Measurements from ENCODE around the gene PIP4K2A. TPM values are rescaled to one million over a fixed set of nuclear protein-coding genes. Genes with fewer than 3 reads are reported as not detected.
"Not testable (repeated sequence)": the region's sequence is repeated elsewhere in the genome, so short reads cannot be mapped to it uniquely, and the experiment has no call there.

The PIP4K2A gene
- total RNA-seq, 1 donor from 2014 or later: 17.9 TPM

DNA sequence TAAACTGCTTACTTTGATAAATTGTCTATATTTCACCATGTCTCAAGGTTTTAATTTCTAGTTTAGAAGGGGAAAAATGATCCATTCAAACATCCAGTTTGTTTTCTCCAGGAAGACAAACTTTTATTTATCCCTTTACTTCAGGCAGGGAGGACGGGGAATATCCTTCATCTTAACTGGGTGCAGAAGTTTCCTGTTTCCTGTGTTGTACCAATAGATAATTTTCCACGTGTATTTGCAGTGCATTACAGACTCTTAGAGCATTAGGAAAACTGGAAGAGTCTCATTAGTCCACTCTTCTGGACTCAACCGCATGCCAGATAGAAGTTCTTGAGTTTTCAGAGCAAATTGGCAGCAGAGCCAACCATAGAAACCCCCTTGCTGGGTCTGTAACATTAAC lies 39.4 kb upstream of the PIP4K2A start:
- H3K27me3 ChIP-seq (ENCODE audit: control insufficient read depth, insufficient read depth, low read length): no peaks in the 10 kb centered on the region
- FAIRE-seq: no peak

DNA sequence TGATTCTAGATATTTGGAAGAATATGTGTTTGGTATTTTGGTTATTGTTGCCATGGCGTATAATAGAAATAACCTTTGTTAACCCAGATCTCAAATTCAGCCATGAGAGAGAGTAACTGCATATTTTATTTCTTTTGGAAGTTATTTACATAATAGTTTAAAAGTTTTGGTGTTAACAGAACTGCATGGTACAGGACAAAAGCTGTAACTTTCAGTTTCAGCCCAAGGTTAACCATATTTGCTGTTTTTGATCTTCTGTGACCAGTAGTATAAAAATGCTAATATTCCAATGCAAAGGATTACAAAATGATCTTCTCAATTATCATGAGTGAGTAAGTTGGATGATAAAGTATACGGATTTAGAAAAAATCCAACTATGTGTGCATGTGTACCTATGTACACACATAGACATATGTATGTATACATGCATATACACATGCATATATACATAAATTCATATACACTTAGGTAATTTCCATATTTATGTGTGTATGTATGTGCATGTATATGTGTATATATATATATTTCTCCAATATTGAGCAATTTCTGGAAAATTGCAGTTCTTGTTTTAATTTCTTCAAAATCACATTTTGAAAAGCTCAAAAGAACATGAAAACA lies 38.0 kb upstream of the PIP4K2A start:
- no peak for FAIRE-seq
- Histone ChIP-seq H3K36me3 (ENCODE audit: control insufficient read depth, insufficient read depth, low read length) (no peaks in the 10 kb centered on the region), H3K27me3 (ENCODE audit: control insufficient read depth, insufficient read depth, low read length) (no peaks in the 10 kb centered on the region), H3K4me3 (ENCODE audit: low read depth, low read length) (no peak overlapping the region)
- TF ChIP-seq CTCF (IDR thresholded peaks at IDR 0.05; ENCODE audit: insufficient read depth, low read length, severe bottlenecking): no peak
- no peak for DNase-seq (ENCODE audit: low read depth)

More for the DNA sequence above, 39.4 kb upstream of the PIP4K2A start:
- no peaks in the 10 kb centered on the region for H3K36me3 ChIP-seq (ENCODE audit: control insufficient read depth, insufficient read depth, low read length)
- no peak for TF ChIP-seq CTCF (IDR thresholded peaks at IDR 0.05; ENCODE audit: insufficient read depth, low read length, severe bottlenecking)
- DNase-seq (ENCODE audit: low read depth): no peak
- no peak overlapping the region for H3K4me3 ChIP-seq (ENCODE audit: low read depth, low read length)

DNA sequence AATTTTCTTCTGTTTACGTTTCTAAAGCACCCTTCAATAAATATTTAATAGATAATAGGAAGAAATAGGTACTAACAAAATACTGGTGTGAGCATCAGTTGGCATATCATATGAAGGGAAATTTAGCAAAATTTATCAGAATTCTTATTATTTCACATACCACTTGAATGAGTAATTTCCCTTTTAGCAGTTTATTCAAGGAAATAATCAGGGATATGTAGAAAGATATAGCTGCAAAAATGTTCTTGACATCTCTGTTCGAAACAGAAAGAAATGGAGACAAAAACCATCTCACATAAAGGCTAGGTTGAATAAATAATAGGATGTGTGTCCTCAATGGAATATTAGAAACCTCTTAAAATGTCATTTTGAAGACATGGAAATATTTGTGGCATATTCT lies 35.8 kb upstream of the PIP4K2A start:
- no peak for DNase-seq (ENCODE audit: low read depth)
- Histone ChIP-seq H3K36me3 (ENCODE audit: control insufficient read depth, insufficient read depth, low read length) (no peaks in the 10 kb centered on the region), H3K27me3 (ENCODE audit: control insufficient read depth, insufficient read depth, low read length) (no peaks in the 10 kb centered on the region), H3K4me3 (ENCODE audit: low read depth, low read length) (no peak overlapping the region)
- TF ChIP-seq CTCF (IDR thresholded peaks at IDR 0.05; ENCODE audit: insufficient read depth, low read length, severe bottlenecking): no peak
- no peak for FAIRE-seq

- not testable (repeated sequence) for H3K4me3 ChIP-seq (ENCODE audit: low read depth, low read length); FAIRE-seq; DNase-seq (ENCODE audit: low read depth); H3K27me3 ChIP-seq (ENCODE audit: control insufficient read depth, insufficient read depth, low read length); H3K36me3 ChIP-seq (ENCODE audit: control insufficient read depth, insufficient read depth, low read length)
Measured at GRCh38 chr10:22744858-22745257, 30.5 kb upstream of the PIP4K2A start.

DNA sequence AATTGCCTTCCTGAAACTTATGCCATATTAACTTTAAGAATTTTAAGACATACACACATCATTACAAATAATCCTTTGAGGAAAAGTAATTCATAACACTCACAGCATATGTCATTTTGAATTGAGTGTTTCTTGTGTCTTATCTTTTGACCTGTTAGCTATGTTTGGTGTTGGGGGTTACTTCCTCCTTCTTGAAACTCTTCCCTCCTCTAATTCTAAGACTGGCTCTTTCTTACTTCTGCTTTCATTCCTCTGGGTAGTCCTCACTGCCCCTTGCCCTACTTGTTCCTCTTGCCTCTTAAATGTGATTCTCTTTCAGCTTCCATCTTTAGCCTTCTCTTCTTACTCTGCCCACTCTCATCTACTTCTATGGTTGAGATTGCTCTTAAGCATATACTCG lies 28.3 kb upstream of the PIP4K2A start:
- no peaks in the 10 kb centered on the region for H3K27me3 ChIP-seq (ENCODE audit: control insufficient read depth, insufficient read depth, low read length)
- FAIRE-seq: no peak
- no peaks in the 10 kb centered on the region for H3K36me3 ChIP-seq (ENCODE audit: control insufficient read depth, insufficient read depth, low read length)
- no peak for TF ChIP-seq CTCF (IDR thresholded peaks at IDR 0.05; ENCODE audit: insufficient read depth, low read length, severe bottlenecking)
- no peak for DNase-seq (ENCODE audit: low read depth)
- no peak overlapping the region for H3K4me3 ChIP-seq (ENCODE audit: low read depth, low read length)

DNA sequence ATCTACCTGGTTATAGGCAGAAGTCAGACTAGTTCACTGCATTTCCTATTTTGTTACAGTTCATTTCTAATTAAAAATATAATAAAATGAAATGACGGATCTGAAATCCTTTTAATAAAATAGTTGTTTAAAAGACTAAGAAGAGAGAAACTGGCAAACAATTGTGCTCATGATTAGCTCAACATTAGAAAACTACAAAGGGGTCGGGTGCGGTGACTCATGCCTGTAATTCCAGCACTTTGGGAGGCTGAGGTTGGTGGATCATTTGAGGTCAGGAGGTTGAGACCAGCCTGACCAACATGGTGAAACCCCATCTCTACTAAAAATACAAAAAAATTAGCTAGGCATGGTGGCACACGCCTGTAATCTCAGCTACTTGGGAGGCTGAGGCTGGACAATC lies 27.3 kb upstream of the PIP4K2A start:
- not testable (repeated sequence) for H3K27me3 ChIP-seq (ENCODE audit: control insufficient read depth, insufficient read depth, low read length); H3K36me3 ChIP-seq (ENCODE audit: control insufficient read depth, insufficient read depth, low read length); FAIRE-seq; DNase-seq (ENCODE audit: low read depth); H3K4me3 ChIP-seq (ENCODE audit: low read depth, low read length)

DNA sequence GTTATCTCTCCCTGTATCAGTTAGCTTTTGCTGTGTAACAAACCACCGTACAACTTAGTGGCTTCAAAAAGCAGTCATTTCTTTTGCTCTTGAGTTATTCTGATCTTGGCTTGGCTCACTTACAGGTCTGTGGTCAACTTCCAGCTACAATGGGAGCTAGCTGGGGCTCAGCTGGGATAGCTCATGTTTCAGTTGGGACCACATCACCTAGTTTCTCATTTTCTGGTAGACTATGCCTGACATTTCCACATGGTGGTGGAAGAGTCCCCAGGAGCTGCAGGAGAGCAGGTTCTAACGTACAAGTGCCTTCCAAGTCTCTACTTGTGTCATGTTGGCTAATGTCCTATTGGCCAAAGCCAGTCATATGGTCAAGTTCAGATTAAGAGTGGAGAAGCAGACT lies 25.8 kb upstream of the PIP4K2A start:
- FAIRE-seq: no peak
- no peaks in the 10 kb centered on the region for H3K36me3 ChIP-seq (ENCODE audit: control insufficient read depth, insufficient read depth, low read length)
- TF ChIP-seq CTCF (IDR thresholded peaks at IDR 0.05; ENCODE audit: insufficient read depth, low read length, severe bottlenecking): no peak
- DNase-seq (ENCODE audit: low read depth): no peak
- H3K4me3 ChIP-seq (ENCODE audit: low read depth, low read length): no peak overlapping the region
- no peaks in the 10 kb centered on the region for H3K27me3 ChIP-seq (ENCODE audit: control insufficient read depth, insufficient read depth, low read length)

Data from bronchial epithelial cell (primary cell).